Measurements from ENCODE around the gene RBM18.

RBM18 gene

DNA sequence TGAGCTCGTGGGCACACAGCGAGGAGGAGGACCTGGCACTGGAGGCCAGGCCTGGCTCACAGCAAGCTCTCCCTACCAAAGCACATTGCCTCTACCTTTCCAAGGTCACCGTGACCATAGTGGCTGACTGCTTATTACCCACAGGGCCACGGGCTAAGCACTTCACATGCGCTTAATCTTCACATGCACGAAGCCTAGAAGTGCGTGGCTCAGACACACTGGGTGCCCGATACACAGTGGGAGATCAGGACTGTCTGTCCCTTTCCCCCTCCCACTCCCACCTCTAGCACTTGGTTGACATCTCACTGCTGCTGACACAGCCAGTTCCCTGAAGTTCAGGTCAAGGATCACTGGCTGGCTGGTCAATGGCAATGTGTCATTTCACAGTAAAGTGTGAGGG, 59.5 kb downstream of the RBM18 start:
- Mint-ChIP-seq H3K9me3 (no peaks in the 10 kb centered on the region), H3K36me3 (ENCODE audit: low read depth) (no peaks in the 10 kb centered on the region), H3K4me1 (peaks cover 7% of the 10 kb centered on the region), H3K27ac (no peak overlapping the region), H3K27me3 (ENCODE audit: low read depth, poor library complexity) (peaks cover 21% of the 10 kb centered on the region), H3K4me3 (no peak overlapping the region)
- TF ChIP-seq, protein P1, sequence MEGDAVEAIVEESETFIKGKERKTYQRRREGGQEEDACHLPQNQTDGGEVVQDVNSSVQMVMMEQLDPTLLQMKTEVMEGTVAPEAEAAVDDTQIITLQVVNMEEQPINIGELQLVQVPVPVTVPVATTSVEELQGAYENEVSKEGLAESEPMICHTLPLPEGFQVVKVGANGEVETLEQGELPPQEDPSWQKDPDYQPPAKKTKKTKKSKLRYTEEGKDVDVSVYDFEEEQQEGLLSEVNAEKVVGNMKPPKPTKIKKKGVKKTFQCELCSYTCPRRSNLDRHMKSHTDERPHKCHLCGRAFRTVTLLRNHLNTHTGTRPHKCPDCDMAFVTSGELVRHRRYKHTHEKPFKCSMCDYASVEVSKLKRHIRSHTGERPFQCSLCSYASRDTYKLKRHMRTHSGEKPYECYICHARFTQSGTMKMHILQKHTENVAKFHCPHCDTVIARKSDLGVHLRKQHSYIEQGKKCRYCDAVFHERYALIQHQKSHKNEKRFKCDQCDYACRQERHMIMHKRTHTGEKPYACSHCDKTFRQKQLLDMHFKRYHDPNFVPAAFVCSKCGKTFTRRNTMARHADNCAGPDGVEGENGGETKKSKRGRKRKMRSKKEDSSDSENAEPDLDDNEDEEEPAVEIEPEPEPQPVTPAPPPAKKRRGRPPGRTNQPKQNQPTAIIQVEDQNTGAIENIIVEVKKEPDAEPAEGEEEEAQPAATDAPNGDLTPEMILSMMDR (IDR thresholded peaks at IDR 0.05) = no peak
- no peak for DNase-seq

DNA sequence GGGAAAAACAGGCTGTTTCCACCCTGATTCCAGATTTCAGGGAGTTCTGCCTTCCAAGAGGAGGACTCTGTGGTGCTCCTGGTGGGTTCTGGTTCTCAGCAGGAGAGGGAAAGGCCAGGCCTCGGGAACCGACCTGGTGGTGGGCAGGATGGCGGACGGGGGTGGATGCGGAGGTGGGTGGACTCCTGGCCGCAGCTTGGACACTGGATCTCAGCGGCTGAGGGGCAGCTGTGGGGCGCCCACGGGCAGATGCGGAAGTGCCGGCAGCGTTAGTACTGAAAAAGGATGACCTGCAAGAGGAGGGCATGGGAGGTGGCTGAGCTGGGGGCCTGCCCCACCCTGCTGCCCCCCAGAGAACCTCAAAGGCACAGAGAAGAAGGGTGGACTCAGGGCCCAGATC, 60.1 kb downstream of the RBM18 start:
- H3K4me1 Mint-ChIP-seq = peaks cover 7% of the 10 kb centered on the region
- peaks cover 28% of the 10 kb centered on the region for H3K27me3 Mint-ChIP-seq (ENCODE audit: low read depth, poor library complexity)

DNA sequence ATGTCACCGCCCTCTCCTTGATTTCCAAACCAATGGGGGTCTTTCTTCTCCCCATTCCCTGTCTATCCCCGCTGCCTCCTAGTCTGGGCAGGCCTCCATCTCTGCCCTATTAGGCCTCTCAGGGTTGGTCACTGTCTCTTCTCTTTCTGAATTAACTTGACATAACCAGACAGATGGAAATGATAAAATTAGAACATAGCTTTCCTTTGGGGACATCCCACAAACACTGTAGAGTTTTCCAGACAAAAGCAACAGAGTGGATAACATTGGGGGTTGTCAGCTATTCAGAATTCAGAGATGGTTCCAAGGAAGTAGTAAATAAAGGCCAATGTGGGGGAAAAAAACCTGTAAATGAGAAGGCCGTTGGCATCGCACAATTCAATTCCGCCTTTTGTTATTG, 60.6 kb downstream of the RBM18 start:
- H3K9me3 Mint-ChIP-seq = no peaks in the 10 kb centered on the region
- TF ChIP-seq, protein P1 (IDR thresholded peaks at IDR 0.05) = no peak
- no peak overlapping the region for H3K4me3 Mint-ChIP-seq
- H3K27ac Mint-ChIP-seq = no peak overlapping the region
- peaks cover 7% of the 10 kb centered on the region for H3K4me1 Mint-ChIP-seq
- H3K36me3 Mint-ChIP-seq (ENCODE audit: low read depth) = no peaks in the 10 kb centered on the region
- DNase-seq = no peak
- peaks cover 30% of the 10 kb centered on the region for H3K27me3 Mint-ChIP-seq (ENCODE audit: low read depth, poor library complexity)

More for the DNA sequence above, 60.1 kb downstream of the RBM18 start:
- DNase-seq = no peak
- Mint-ChIP-seq H3K27ac (no peak overlapping the region), H3K9me3 (no peaks in the 10 kb centered on the region), H3K36me3 (ENCODE audit: low read depth) (no peaks in the 10 kb centered on the region), H3K4me3 (no peak overlapping the region)
- TF ChIP-seq, protein P1 (IDR thresholded peaks at IDR 0.05) = no peak

DNA sequence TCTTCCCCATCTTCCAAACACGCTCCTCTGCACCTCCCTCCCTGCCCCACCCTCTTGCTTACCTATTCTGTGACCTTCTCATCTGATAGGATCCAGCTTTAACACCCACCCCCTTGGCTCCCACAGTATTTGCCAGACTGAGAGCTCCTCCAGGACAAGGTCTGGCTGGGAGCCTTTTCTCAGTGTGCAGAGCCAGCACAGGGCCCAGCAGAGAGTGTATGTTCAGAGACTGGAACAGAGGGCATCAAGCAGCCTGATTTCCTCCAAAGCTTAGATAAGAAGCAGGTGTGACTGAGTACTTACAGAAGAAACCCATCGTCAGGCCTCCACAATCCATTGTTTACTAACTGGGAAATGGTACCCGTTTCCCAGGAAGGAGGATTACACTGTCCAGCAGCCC, 62.5 kb downstream of the RBM18 start:
- H3K36me3 Mint-ChIP-seq (ENCODE audit: low read depth) = no peaks in the 10 kb centered on the region
- no peaks in the 10 kb centered on the region for H3K9me3 Mint-ChIP-seq
- no peak overlapping the region for H3K4me3 Mint-ChIP-seq
- H3K4me1 Mint-ChIP-seq = peaks cover 14% of the 10 kb centered on the region
- TF ChIP-seq, protein P1 (IDR thresholded peaks at IDR 0.05) = no peak
- DNase-seq = no peak
- no peak overlapping the region for H3K27ac Mint-ChIP-seq
- peaks cover 33% of the 10 kb centered on the region for H3K27me3 Mint-ChIP-seq (ENCODE audit: low read depth, poor library complexity)

DNA sequence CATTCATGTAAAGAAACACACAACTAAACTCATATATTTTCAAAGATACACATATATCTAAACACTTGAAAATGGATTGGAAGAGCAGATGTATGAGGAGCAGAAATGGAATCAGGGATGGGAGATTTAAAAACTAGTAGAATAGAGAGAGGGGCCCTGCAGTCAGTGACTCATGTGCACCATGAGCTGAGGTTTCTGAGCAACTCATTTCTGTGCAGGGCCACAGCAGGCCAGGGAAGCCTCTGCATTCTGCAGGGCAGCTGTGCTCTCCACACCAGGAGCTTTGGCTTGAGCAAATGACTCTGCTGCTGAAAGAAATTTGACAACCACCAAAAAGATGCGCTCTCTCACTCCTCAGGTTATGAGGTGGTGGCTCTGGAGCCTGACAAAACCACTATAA, 63.0 kb downstream of the RBM18 start:
- no peaks in the 10 kb centered on the region for H3K9me3 Mint-ChIP-seq
- TF ChIP-seq, protein P1 (IDR thresholded peaks at IDR 0.05) = no peak
- no peak overlapping the region for H3K4me3 Mint-ChIP-seq
- no peak overlapping the region for H3K27ac Mint-ChIP-seq
- H3K27me3 Mint-ChIP-seq (ENCODE audit: low read depth, poor library complexity) = peaks cover 33% of the 10 kb centered on the region
- H3K36me3 Mint-ChIP-seq (ENCODE audit: low read depth) = no peaks in the 10 kb centered on the region
- DNase-seq = no peak
- H3K4me1 Mint-ChIP-seq = peaks cover 11% of the 10 kb centered on the region

DNA sequence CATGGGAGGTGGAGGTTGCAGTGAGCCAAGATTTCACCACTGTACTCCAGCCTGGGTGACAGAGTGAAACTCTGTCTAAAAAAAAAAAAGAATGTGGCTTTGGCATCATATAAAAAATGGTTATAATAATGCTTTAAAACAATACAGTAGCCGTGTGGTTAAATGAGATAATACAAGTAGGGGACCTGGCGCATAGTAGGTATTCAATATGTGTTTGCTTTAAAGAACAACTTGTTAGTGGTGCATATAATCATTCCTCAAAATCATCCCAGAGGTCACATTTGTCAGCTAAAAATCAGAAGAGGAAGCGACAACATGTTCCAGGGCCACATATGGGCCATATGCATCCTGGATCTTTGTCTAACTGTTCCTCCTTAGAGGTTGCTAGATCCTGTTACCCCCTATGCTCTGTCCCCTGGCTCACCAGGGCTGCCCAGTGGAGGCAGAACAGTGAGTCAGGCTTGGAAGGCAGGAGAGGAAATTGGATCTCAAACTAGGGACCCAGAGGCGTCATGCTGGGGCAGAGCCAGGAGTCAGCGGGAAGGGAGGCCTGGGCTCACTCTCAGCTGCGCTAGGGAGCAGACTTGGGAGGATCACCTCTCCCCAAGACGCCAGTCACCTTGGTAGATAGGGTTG, 63.6 kb downstream of the RBM18 start:
- peaks cover 11% of the 10 kb centered on the region for H3K4me1 Mint-ChIP-seq
- no peaks in the 10 kb centered on the region for H3K9me3 Mint-ChIP-seq
- no peak overlapping the region for H3K4me3 Mint-ChIP-seq
- H3K27me3 Mint-ChIP-seq (ENCODE audit: low read depth, poor library complexity) = peaks cover 36% of the 10 kb centered on the region
- TF ChIP-seq, protein P1 (IDR thresholded peaks at IDR 0.05) = no peak
- H3K36me3 Mint-ChIP-seq (ENCODE audit: low read depth) = no peaks in the 10 kb centered on the region
- no peak overlapping the region for H3K27ac Mint-ChIP-seq
- no peak for DNase-seq

All from nephron progenitor cell (in vitro differentiated cells).